ENCODE results near the gene SECTM1. TPM values are rescaled to one million over a fixed set of nuclear protein-coding genes. Genes with fewer than 3 reads are reported as not detected.

Gene SECTM1
- total and polyA plus RNA-seq, 9 of the 15 experiments (the other 6 are each of a cell fraction or from before 2014, with no cell fraction given): 0.11 to 0.46 (median 0.18) TPM; not detected in 6

- CTCF ChIA-PET (ENCODE audit: low intra/inter-chr PET ratio): no interaction called here
- Histone ChIP-seq H3K79me2 (ENCODE audit: control insufficient read depth, insufficient read depth, low read length) (no peaks in the 10 kb centered on the region), H3K27me3 (ENCODE audit: control insufficient read depth in 2 of 2, insufficient read depth in 2 of 2, low read length in 2 of 2) (no peaks in the 10 kb centered on the region), H3K9ac (ENCODE audit: insufficient read depth in 1 of 2, low read depth in 2 of 2, low read length in 2 of 2) (no peak overlapping the region), H3K4me2 (ENCODE audit: insufficient read depth, low read length) (no peak overlapping the region), H3K4me1 (replicated peaks in 1 of 2; ENCODE audit: control insufficient read depth in 2 of 2, insufficient read depth in 2 of 2, low read length in 2 of 2) (peaks cover 12 to 24% of the 10 kb centered on the region in 2 experiments; a peak in 4 of 5 replicates), H3K9me3 (replicated peaks; ENCODE audit: control insufficient read depth, insufficient read depth, low read depth, low read length) (no peaks in the 10 kb centered on the region), H3K27ac (ENCODE audit: extremely low read depth, low read depth, low read length) (no peak overlapping the region), H2AFZ (ENCODE audit: low read depth, low read length) (no peak overlapping the region), H3K9me1 (ENCODE audit: control insufficient read depth, insufficient read depth, low read length) (no peaks in the 10 kb centered on the region), H4K20me1 (replicated peaks; ENCODE audit: control insufficient read depth, insufficient read depth, low read length) (no peaks in the 10 kb centered on the region), H3K36me3 (ENCODE audit: control insufficient read depth, insufficient read depth, low read length) (no peaks in the 10 kb centered on the region), H3K4me3 (no peak overlapping the region)
- WGBS (ENCODE audit: insufficient coverage, low coverage, missing lambda C conversion rate): 69% methylated on average over 6 of the region's 6 CpGs
- intact Hi-C loops (cut with micrococcal nuclease): no loop called here
- DNase-seq (ENCODE audit: extremely low read depth in 1 of 4, low spot score in 3 of 4): no peak
- POLR2A ChIA-PET: interaction anchor here (0.7 to 1.3 kb wide), 5 partner anchors 8 to 127 kb away, joined by 3 to 4 read pairs (median 3); no protein-coding TSS in a partner anchor
- FAIRE-seq: no peak
- no peak for ATAC-seq
- BruUV-seq (replicated peaks): no TSS peak
- TF ChIP-seq RAD51 (IDR thresholded peaks at IDR 0.05; ENCODE audit: borderline replicate concordance, low read depth) (no peak), RFX5 (IDR thresholded peaks at IDR 0.05; ENCODE audit: low read depth, low read length) (no peak), HSF4 (CRISPR knock-in tag; IDR thresholded peaks at IDR 0.05; ENCODE audit: borderline replicate concordance) (no peak), JUND (IDR thresholded peaks at IDR 0.05; ENCODE audit: borderline replicate concordance, low read depth, low read length) (no peak), JUND (tag; IDR thresholded peaks at IDR 0.05; ENCODE audit: borderline replicate concordance, low read depth, low read length) (no peak), ZC3H8 (IDR thresholded peaks at IDR 0.05) (no peak), SAFB2 (IDR thresholded peaks at IDR 0.05; ENCODE audit: borderline replicate concordance, low read depth, low read length, severe bottlenecking) (no peak), ZNF316 (IDR thresholded peaks at IDR 0.05) (no peak), SRSF3 (IDR thresholded peaks at IDR 0.05; ENCODE audit: insufficient read depth, low read length) (no peak), NFYB (IDR thresholded peaks at IDR 0.05; ENCODE audit: extremely low read depth, insufficient read length) (no peak), MEF2A (IDR thresholded peaks at IDR 0.05; ENCODE audit: control insufficient read depth, low read depth, low read length) (no peak)
- TF ChIP-seq, protein P1, sequence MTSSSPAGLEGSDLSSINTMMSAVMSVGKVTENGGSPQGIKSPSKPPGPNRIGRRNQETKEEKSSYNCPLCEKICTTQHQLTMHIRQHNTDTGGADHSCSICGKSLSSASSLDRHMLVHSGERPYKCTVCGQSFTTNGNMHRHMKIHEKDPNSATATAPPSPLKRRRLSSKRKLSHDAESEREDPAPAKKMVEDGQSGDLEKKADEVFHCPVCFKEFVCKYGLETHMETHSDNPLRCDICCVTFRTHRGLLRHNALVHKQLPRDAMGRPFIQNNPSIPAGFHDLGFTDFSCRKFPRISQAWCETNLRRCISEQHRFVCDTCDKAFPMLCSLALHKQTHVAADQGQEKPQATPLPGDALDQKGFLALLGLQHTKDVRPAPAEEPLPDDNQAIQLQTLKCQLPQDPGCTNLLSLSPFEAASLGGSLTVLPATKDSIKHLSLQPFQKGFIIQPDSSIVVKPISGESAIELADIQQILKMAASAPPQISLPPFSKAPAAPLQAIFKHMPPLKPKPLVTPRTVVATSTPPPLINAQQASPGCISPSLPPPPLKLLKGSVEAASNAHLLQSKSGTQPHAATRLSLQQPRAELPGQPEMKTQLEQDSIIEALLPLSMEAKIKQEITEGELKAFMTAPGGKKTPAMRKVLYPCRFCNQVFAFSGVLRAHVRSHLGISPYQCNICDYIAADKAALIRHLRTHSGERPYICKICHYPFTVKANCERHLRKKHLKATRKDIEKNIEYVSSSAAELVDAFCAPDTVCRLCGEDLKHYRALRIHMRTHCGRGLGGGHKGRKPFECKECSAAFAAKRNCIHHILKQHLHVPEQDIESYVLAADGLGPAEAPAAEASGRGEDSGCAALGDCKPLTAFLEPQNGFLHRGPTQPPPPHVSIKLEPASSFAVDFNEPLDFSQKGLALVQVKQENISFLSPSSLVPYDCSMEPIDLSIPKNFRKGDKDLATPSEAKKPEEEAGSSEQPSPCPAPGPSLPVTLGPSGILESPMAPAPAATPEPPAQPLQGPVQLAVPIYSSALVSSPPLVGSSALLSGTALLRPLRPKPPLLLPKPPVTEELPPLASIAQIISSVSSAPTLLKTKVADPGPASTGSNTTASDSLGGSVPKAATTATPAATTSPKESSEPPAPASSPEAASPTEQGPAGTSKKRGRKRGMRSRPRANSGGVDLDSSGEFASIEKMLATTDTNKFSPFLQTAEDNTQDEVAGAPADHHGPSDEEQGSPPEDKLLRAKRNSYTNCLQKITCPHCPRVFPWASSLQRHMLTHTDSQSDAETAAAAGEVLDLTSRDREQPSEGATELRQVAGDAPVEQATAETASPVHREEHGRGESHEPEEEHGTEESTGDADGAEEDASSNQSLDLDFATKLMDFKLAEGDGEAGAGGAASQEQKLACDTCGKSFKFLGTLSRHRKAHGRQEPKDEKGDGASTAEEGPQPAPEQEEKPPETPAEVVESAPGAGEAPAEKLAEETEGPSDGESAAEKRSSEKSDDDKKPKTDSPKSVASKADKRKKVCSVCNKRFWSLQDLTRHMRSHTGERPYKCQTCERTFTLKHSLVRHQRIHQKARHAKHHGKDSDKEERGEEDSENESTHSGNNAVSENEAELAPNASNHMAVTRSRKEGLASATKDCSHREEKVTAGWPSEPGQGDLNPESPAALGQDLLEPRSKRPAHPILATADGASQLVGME (CRISPR knock-in tag; IDR thresholded peaks at IDR 0.05): no peak
- in situ Hi-C loops (cut with MboI): no loop called here
Observed at GRCh38 chr17:82361885-82362633, 28.5 kb upstream of the SECTM1 start.
